ENCODE measurements around the gene TECTA. TPM values are rescaled to one million over a fixed set of nuclear protein-coding genes. Genes with fewer than 3 reads are reported as not detected.
A peak's percentile ranks its signal among the peaks of the same experiment; 100 is the strongest.
"Not testable (repeated sequence)": the region's sequence is repeated elsewhere in the genome, so short reads cannot be mapped to it uniquely, and the experiment has no call there.

The TECTA gene
- total RNA-seq, 2 experiments from 2014 or later, result 0.23 to 0.30 TPM

GRCh38 chr11:121105063-121105480 lies 4.0 kb downstream of the TECTA start:
- Mint-ChIP-seq H3K27ac (no peak overlapping the region), H3K9me3 (no peaks in the 10 kb centered on the region), H3K4me1 (no peaks in the 10 kb centered on the region), H3K27me3 (no peaks in the 10 kb centered on the region), H3K36me3 (no peaks in the 10 kb centered on the region), H3K4me3 (no peak overlapping the region)
- POLR2A ChIA-PET, result no interaction called here
- DNase-seq, result no peak
- no peak for ATAC-seq (ENCODE audit: low read depth)

GRCh38 chr11:121105481-121106195 lies 4.6 kb downstream of the TECTA start:
- Mint-ChIP-seq H3K4me3 (no peak overlapping the region), H3K36me3 (no peaks in the 10 kb centered on the region), H3K27ac (no peak overlapping the region), H3K4me1 (no peaks in the 10 kb centered on the region), H3K9me3 (no peaks in the 10 kb centered on the region), H3K27me3 (no peaks in the 10 kb centered on the region)
- DNase-seq (no peak), ATAC-seq (ENCODE audit: low read depth) (no peak)
- POLR2A ChIA-PET, result no interaction called here

GRCh38 chr11:121106812-121107211 lies 5.8 kb downstream of the TECTA start:
- Mint-ChIP-seq H3K27me3 (peaks cover 5% of the 10 kb centered on the region), H3K4me1 (no peaks in the 10 kb centered on the region), H3K36me3 (no peaks in the 10 kb centered on the region), H3K4me3 (no peak overlapping the region), H3K9me3 (no peaks in the 10 kb centered on the region), H3K27ac (no peak overlapping the region)
- no peak for ATAC-seq (ENCODE audit: low read depth)
- no peak for DNase-seq
- POLR2A ChIA-PET, result no interaction called here

- Mint-ChIP-seq H3K27me3 (peaks cover 12% of the 10 kb centered on the region), H3K27ac (no peak overlapping the region), H3K9me3 (no peaks in the 10 kb centered on the region), H3K4me3 (no peak overlapping the region), H3K4me1 (peaks cover 3% of the 10 kb centered on the region), H3K36me3 (no peaks in the 10 kb centered on the region)
- DNase-seq (no peak), ATAC-seq (ENCODE audit: low read depth) (no peak)
- POLR2A ChIA-PET, result no interaction called here
Observed at GRCh38 chr11:121108413-121108812, 7.4 kb downstream of the TECTA start.

GRCh38 chr11:121109471-121109870 lies 8.4 kb downstream of the TECTA start:
- POLR2A ChIA-PET, result no interaction called here
- no peak overlapping the region for H3K27ac Mint-ChIP-seq
- peaks cover 3% of the 10 kb centered on the region for H3K4me1 Mint-ChIP-seq
- H3K27me3 Mint-ChIP-seq, result peaks cover 12% of the 10 kb centered on the region
- H3K4me3 Mint-ChIP-seq, result no peak overlapping the region
- H3K9me3 Mint-ChIP-seq, result no peaks in the 10 kb centered on the region
- DNase-seq, result no peak
- no peak for ATAC-seq (ENCODE audit: low read depth)
- no peaks in the 10 kb centered on the region for H3K36me3 Mint-ChIP-seq

- Mint-ChIP-seq H3K9me3 (no peaks in the 10 kb centered on the region), H3K4me3 (no peak overlapping the region), H3K4me1 (peaks cover 3% of the 10 kb centered on the region), H3K36me3 (no peaks in the 10 kb centered on the region), H3K27me3 (peaks cover 12% of the 10 kb centered on the region), H3K27ac (no peak overlapping the region)
- ATAC-seq (ENCODE audit: low read depth) (no peak), DNase-seq (no peak)
- POLR2A ChIA-PET, result interaction anchor here (0.6 kb wide), 1 partner anchor 1964 kb away, joined by 4 read pairs; no protein-coding TSS in a partner anchor
Observed at GRCh38 chr11:121109916-121110586, 9.0 kb downstream of the TECTA start.

GRCh38 chr11:121110871-121111724 lies 10.1 kb downstream of the TECTA start:
- Mint-ChIP-seq H3K36me3 (no peaks in the 10 kb centered on the region), H3K27ac (no peak overlapping the region), H3K4me1 (peaks cover 3% of the 10 kb centered on the region), H3K4me3 (no peak overlapping the region), H3K27me3 (peaks cover 15% of the 10 kb centered on the region), H3K9me3 (no peaks in the 10 kb centered on the region)
- ATAC-seq (ENCODE audit: low read depth) (no peak), DNase-seq (no peak)
- POLR2A ChIA-PET, result interaction anchor here (0.6 kb wide), 1 partner anchor 1963 kb away, joined by 4 read pairs; no protein-coding TSS in a partner anchor

- H3K27ac Mint-ChIP-seq, result no peak overlapping the region
- no peaks in the 10 kb centered on the region for H3K36me3 Mint-ChIP-seq
- DNase-seq (no peak), ATAC-seq (ENCODE audit: low read depth) (peak; percentile 74)
- H3K27me3 Mint-ChIP-seq, result peaks cover 18% of the 10 kb centered on the region
- POLR2A ChIA-PET, result no interaction called here
- H3K9me3 Mint-ChIP-seq, result no peaks in the 10 kb centered on the region
- peaks cover 3% of the 10 kb centered on the region for H3K4me1 Mint-ChIP-seq
- H3K4me3 Mint-ChIP-seq, result no peak overlapping the region
Observed at GRCh38 chr11:121112498-121113455, 11.7 kb downstream of the TECTA start.

GRCh38 chr11:121113611-121114010 lies 12.6 kb downstream of the TECTA start:
- Mint-ChIP-seq H3K4me3 (no peak overlapping the region), H3K9me3 (no peaks in the 10 kb centered on the region), H3K4me1 (peaks cover 3% of the 10 kb centered on the region), H3K36me3 (no peaks in the 10 kb centered on the region), H3K27ac (no peak overlapping the region), H3K27me3 (peaks cover 18% of the 10 kb centered on the region)
- ATAC-seq (ENCODE audit: low read depth) (no peak), DNase-seq (no peak)
- POLR2A ChIA-PET, result no interaction called here

- peaks cover 18% of the 10 kb centered on the region for H3K27me3 Mint-ChIP-seq
- H3K4me1 Mint-ChIP-seq; H3K4me3 Mint-ChIP-seq; H3K9me3 Mint-ChIP-seq; POLR2A ChIA-PET; ATAC-seq (ENCODE audit: low read depth); H3K27ac Mint-ChIP-seq; DNase-seq; H3K36me3 Mint-ChIP-seq: not testable (repeated sequence)
Observed at GRCh38 chr11:121115024-121115423, 14.0 kb downstream of the TECTA start.

- H3K4me1 Mint-ChIP-seq, result no peaks in the 10 kb centered on the region
- ATAC-seq (ENCODE audit: low read depth) (no peak), DNase-seq (no peak)
- H3K36me3 Mint-ChIP-seq, result no peaks in the 10 kb centered on the region
- H3K27me3 Mint-ChIP-seq, result peaks cover 6% of the 10 kb centered on the region
- H3K4me3 Mint-ChIP-seq, result no peak overlapping the region
- POLR2A ChIA-PET, result no interaction called here
- no peak overlapping the region for H3K27ac Mint-ChIP-seq
- peaks cover 2% of the 10 kb centered on the region for H3K9me3 Mint-ChIP-seq
Observed at GRCh38 chr11:121117788-121118187, 16.7 kb downstream of the TECTA start.

GRCh38 chr11:121119440-121119839 lies 18.4 kb downstream of the TECTA start:
- no peak overlapping the region for H3K4me3 Mint-ChIP-seq
- H3K4me1 Mint-ChIP-seq, result no peaks in the 10 kb centered on the region
- POLR2A ChIA-PET, result no interaction called here
- peaks cover 6% of the 10 kb centered on the region for H3K27me3 Mint-ChIP-seq
- no peaks in the 10 kb centered on the region for H3K36me3 Mint-ChIP-seq
- ATAC-seq (ENCODE audit: low read depth) (no peak), DNase-seq (no peak)
- peaks cover 4% of the 10 kb centered on the region for H3K9me3 Mint-ChIP-seq
- no peak overlapping the region for H3K27ac Mint-ChIP-seq

GRCh38 chr11:121122328-121122727 lies 21.3 kb downstream of the TECTA start:
- Mint-ChIP-seq H3K9me3 (peaks cover 4% of the 10 kb centered on the region), H3K4me3 (no peak overlapping the region), H3K27me3 (no peaks in the 10 kb centered on the region), H3K4me1 (no peaks in the 10 kb centered on the region), H3K36me3 (no peaks in the 10 kb centered on the region), H3K27ac (no peak overlapping the region)
- POLR2A ChIA-PET, result interaction anchor here (0.7 kb wide), 1 partner anchor 185 kb away, joined by 3 read pairs; no protein-coding TSS in a partner anchor
- DNase-seq (no peak), ATAC-seq (ENCODE audit: low read depth) (no peak)
